ENCODE results near the gene SOX5. TPM values are rescaled to one million over a fixed set of nuclear protein-coding genes. Genes with fewer than 3 reads are reported as not detected.
"Not testable (repeated sequence)": the region's sequence is repeated elsewhere in the genome, so short reads cannot be mapped to it uniquely, and the experiment has no call there.

Gene SOX5
- total RNA-seq, 1 donor from 2014 or later, result 86.8 TPM

GRCh38 chr12:23824358-23824757, 125.1 kb downstream of the SOX5 start:
- Mint-ChIP-seq H3K4me1 (peaks cover 26% of the 10 kb centered on the region), H3K27me3 (ENCODE audit: low read depth) (no peaks in the 10 kb centered on the region), H3K36me3 (ENCODE audit: low read depth) (peaks cover 40% of the 10 kb centered on the region), H3K9me3 (peaks cover 12% of the 10 kb centered on the region), H3K4me3 (no peak overlapping the region), H3K27ac (ENCODE audit: unreplicated experiment) (no peak overlapping the region)
- no peak for DNase-seq (ENCODE audit: low read depth, low spot score)
- no peak for TF ChIP-seq CTCF (conservative IDR thresholded peaks at IDR 0.05)

- H3K27ac Mint-ChIP-seq (ENCODE audit: unreplicated experiment); H3K4me3 Mint-ChIP-seq; DNase-seq (ENCODE audit: low read depth, low spot score); H3K27me3 Mint-ChIP-seq (ENCODE audit: low read depth): not testable (repeated sequence)
- Mint-ChIP-seq H3K4me1 (peaks cover 17% of the 10 kb centered on the region), H3K36me3 (ENCODE audit: low read depth) (peaks cover 38% of the 10 kb centered on the region), H3K9me3 (peaks cover 12% of the 10 kb centered on the region)
These were observed 126.6 kb downstream of the SOX5 start for GRCh38 chr12:23822883-23823282.

DNA sequence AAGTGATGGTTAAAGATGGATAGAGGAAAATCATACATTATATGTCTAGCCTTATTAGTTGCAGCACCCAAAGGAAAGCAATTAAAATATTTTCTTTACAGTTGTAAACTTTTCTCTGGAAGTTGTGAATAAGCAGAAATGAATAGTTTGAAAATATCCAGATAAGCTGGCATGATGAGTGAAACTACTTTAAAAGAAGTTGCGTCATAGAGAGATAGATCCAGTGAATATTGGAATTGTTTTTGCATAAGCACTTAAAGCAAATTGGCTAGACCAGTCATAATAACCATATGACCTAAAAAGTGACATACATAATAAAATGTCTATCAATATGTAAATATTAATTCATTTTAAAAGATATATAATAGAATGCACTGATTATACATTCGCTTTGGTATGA, 132.1 kb downstream of the SOX5 start:
- H3K27ac Mint-ChIP-seq (ENCODE audit: unreplicated experiment), result no peak overlapping the region

GRCh38 chr12:23816394-23816851, 133.0 kb downstream of the SOX5 start:
- Mint-ChIP-seq H3K36me3 (ENCODE audit: low read depth) (peaks cover 12% of the 10 kb centered on the region), H3K4me1 (peaks cover 8% of the 10 kb centered on the region), H3K27ac (ENCODE audit: unreplicated experiment) (no peak overlapping the region), H3K9me3 (peaks cover 8% of the 10 kb centered on the region), H3K4me3 (no peak overlapping the region), H3K27me3 (ENCODE audit: low read depth) (no peaks in the 10 kb centered on the region)
- TF ChIP-seq CTCF (conservative IDR thresholded peaks at IDR 0.05), result no peak
- DNase-seq (ENCODE audit: low read depth, low spot score), result no peak

More for the DNA sequence above, 132.1 kb downstream of the SOX5 start:
- H3K4me3 Mint-ChIP-seq, result no peak overlapping the region
- H3K36me3 Mint-ChIP-seq (ENCODE audit: low read depth), result peaks cover 19% of the 10 kb centered on the region
- H3K9me3 Mint-ChIP-seq, result peaks cover 12% of the 10 kb centered on the region
- peaks cover 8% of the 10 kb centered on the region for H3K4me1 Mint-ChIP-seq
- no peak for DNase-seq (ENCODE audit: low read depth, low spot score)
- TF ChIP-seq CTCF (conservative IDR thresholded peaks at IDR 0.05), result no peak
- H3K27me3 Mint-ChIP-seq (ENCODE audit: low read depth), result no peaks in the 10 kb centered on the region

DNA sequence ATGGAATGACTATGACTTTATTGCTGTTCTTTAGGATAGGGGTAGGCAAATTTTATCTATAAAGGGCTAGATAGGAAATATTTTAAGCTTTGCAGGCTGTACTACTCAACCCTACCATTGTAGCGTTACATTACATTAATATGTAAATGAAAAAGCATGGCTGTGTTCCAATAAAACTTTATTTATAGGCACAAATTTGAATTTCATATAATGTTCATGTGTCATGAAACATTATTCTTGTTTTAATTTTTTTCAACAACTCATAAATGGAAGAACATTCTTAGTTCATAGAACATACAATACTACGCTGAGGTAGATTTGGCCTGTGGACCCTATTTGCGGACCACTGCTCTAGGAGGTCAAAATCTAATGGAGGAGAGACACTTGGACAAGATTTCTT, 133.7 kb downstream of the SOX5 start:
- no peak for DNase-seq (ENCODE audit: low read depth, low spot score)
- no peak overlapping the region for H3K27ac Mint-ChIP-seq (ENCODE audit: unreplicated experiment)
- peaks cover 7% of the 10 kb centered on the region for H3K36me3 Mint-ChIP-seq (ENCODE audit: low read depth)
- peaks cover 3% of the 10 kb centered on the region for H3K9me3 Mint-ChIP-seq
- H3K27me3 Mint-ChIP-seq (ENCODE audit: low read depth), result no peaks in the 10 kb centered on the region
- TF ChIP-seq CTCF (conservative IDR thresholded peaks at IDR 0.05), result no peak
- H3K4me1 Mint-ChIP-seq, result peaks cover 9% of the 10 kb centered on the region
- no peak overlapping the region for H3K4me3 Mint-ChIP-seq

- H3K4me1 Mint-ChIP-seq, result peaks cover 20% of the 10 kb centered on the region
- no peak for DNase-seq (ENCODE audit: low read depth, low spot score)
- peaks cover 7% of the 10 kb centered on the region for H3K36me3 Mint-ChIP-seq (ENCODE audit: low read depth)
- no peak for TF ChIP-seq CTCF (conservative IDR thresholded peaks at IDR 0.05)
- no peaks in the 10 kb centered on the region for H3K9me3 Mint-ChIP-seq
- no peak overlapping the region for H3K4me3 Mint-ChIP-seq
- H3K27ac Mint-ChIP-seq (ENCODE audit: unreplicated experiment), result no peak overlapping the region
- no peaks in the 10 kb centered on the region for H3K27me3 Mint-ChIP-seq (ENCODE audit: low read depth)
These were observed 136.3 kb downstream of the SOX5 start for GRCh38 chr12:23813206-23813605.

Data from neural crest cell (in vitro differentiated cells).